WERI-Rb-1 (cell line): ENCODE measurements around the gene CUX1.

Experiments used
- DNase-seq: peaks from one replicate; pipeline ENCODE4 v3.0.0-alpha.2; 2020
- H3K27ac ChIP-seq: fragments of 250-450 bp; sonication (Bioruptor Pico); 2 replicates; pipeline ENCODE4 v1.5.1; 2020; ENCODE audit warnings: mild to moderate bottlenecking, moderate library complexity
- H3K27me3 ChIP-seq: fragments of 250-450 bp; sonication (Bioruptor Pico); 2 replicates; pipeline ENCODE4 v1.5.1; 2021; ENCODE audit warnings: mild to moderate bottlenecking, low read depth, moderate library complexity; ENCODE audit not compliant: insufficient read depth, severe bottlenecking
- H3K36me3 ChIP-seq: fragments of 250-450 bp; sonication (Bioruptor Pico); 2 replicates; pipeline ENCODE4 v1.5.1; 2020; ENCODE audit warnings: mild to moderate bottlenecking, moderate library complexity
- H3K4me3 ChIP-seq: 2 replicates; pipeline ENCODE4 v1.5.1; 2011; ENCODE audit warnings: low read depth, mild to moderate bottlenecking, control low read depth, low read length
- H3K9me3 ChIP-seq: fragments of 250-450 bp; sonication (Bioruptor Pico); 2 replicates; pipeline ENCODE4 v1.5.1; 2021; ENCODE audit warnings: mild to moderate bottlenecking, moderate library complexity; ENCODE audit not compliant: severe bottlenecking
- CTCF ChIP-seq: IDR thresholded peaks from 2 replicates; pipeline ENCODE4 v1.5.1; 2011; ENCODE audit warnings: low read depth, mild to moderate bottlenecking, control low read depth, inconsistent platforms, low read length

The CUX1 gene

DNA sequence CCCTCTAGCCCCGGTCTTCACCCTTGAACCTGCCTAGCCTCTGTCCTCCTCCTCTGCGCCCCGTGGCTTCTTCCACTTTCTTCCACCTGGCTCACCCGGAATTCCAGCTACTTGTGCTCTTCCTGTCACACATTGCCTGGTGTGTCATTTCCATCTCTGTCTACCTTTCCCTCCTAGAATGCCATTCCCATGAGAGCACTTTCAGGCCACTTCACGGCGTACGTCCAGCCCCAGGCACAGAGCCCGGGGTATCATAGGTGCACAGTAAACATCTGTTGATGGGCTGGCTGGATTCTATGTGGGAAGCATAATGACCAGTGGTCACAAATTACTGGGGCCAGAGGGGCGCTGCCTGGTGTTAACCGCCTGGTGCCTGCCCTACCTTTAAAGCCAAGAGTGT, 161.3 kb downstream of the CUX1 start:
- H3K27ac ChIP-seq: no peak overlapping the region
- no peak for DNase-seq

DNA sequence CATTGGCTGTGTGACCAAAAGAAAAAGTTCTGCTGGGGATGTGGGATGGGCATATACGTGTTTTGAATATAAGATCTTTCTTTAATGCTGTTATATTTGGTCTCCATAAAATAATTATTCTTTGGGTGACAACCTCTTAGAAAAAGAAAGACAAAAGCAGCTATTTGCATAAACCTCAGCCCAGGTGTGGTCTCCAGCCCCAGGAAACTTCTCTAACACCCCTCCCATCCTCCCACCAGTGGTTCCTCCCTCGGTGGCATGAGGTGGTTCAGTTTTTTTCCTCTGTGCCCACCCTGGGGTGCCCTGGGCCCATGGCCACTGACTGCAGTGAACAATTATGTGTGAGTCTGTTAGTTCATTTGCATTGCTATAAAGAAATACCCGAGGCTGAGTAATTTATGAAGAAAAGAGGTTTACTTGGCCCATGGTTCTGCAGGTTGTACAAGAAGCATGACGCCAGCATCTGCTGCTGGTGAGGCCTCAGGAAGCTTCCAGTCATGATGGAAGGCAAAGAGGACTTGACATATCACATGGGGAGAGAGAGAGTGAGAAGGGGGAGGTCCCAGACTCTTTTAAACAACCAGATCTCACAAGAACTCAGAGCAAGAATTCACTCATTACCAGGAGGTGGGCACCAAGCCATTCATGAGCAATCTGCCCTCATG, 165.9 kb downstream of the CUX1 start:
- no peak overlapping the region for H3K27ac ChIP-seq
- peaks cover 2% of the 10 kb centered on the region for H3K9me3 ChIP-seq
- no peak for TF ChIP-seq CTCF
- no peak for DNase-seq
- no peak overlapping the region for H3K4me3 ChIP-seq
- no peaks in the 10 kb centered on the region for H3K36me3 ChIP-seq
- no peaks in the 10 kb centered on the region for H3K27me3 ChIP-seq

More for the DNA sequence above, 161.3 kb downstream of the CUX1 start:
- TF ChIP-seq CTCF: no peak
- H3K36me3 ChIP-seq: no peaks in the 10 kb centered on the region
- peaks cover 2% of the 10 kb centered on the region for H3K9me3 ChIP-seq
- no peaks in the 10 kb centered on the region for H3K27me3 ChIP-seq
- H3K4me3 ChIP-seq: no peak overlapping the region

DNA sequence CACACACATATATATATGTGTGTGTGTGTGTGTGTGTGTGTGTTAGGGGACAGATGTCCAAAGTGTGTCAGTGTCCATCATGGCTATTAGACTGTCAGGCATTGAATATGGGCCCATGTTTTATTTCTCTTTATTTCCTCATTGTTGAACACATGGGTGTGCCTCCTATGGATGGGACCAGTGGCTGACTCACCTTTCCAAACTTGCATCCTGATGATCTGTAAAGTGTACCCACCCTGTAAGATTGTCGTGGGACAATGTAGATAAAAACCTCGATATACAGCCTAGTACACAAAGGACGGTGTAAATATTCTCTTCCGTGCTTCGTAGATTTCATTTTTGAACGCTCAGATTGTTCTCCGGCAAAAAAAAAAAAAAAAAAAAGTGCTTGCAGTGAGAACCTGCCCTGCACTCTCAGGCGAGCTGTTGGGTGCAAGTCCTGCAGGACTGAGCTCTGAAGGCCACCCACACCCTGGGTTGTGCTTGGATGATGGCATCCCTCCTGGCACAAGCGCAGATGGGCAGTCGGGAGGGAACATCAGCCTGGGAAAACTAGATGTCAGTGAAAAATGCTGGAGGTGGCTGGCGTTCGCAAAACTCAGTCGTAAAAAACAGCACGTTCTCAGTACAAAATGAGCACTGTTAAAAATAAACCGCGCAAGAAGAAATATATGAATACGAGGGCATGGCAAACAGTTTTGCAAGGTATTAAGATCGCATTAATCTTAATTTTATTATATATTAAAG, 166.9 kb downstream of the CUX1 start:
- H3K4me3 ChIP-seq: no peak overlapping the region
- peaks cover 2% of the 10 kb centered on the region for H3K9me3 ChIP-seq
- DNase-seq: no peak
- no peak overlapping the region for H3K27ac ChIP-seq
- no peaks in the 10 kb centered on the region for H3K36me3 ChIP-seq
- no peak for TF ChIP-seq CTCF
- no peaks in the 10 kb centered on the region for H3K27me3 ChIP-seq

DNA sequence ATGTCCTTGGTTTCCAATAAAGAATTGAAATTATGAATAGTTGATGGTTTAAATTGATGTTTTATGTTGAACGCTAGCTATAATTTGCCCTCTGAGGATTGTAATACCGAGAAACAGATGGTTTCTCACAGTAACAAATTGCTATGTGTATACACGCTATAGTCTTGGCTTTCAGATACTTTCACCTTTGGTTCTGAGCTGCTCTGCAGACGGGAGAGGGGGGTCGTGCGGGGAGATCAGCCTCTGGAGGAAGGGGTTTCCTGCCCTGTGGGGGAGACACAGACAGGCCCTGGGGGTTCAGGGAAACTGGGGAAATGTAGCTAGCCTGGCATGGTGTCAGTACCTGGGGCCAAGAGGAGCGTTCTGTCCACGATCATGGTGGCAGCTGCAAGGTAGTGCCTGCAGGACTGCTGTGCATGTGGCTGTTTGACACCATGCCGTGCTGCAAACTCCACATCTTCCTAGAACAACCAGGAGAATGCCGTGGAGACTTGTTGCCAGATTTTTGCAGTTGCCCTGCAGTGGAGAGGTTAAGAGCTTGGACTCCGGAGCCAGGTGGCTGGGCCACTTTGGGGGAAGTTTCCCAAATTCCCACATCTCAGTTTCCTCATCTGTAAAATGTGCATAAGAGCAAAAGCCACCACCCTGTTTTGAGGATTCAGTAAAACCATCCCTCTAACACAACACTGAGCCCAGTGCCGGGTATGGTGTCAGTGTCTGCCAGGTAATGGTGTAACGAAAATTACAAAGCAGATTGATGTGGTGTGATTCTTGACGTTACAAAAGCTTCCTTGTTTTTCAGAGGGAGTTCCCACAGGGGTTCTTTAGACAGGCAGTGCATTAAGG, 167.9 kb downstream of the CUX1 start:
- Histone ChIP-seq H3K36me3 (no peaks in the 10 kb centered on the region), H3K27me3 (no peaks in the 10 kb centered on the region), H3K27ac (no peak overlapping the region), H3K9me3 (peaks cover 2% of the 10 kb centered on the region), H3K4me3 (no peak overlapping the region)
- no peak for DNase-seq
- TF ChIP-seq CTCF: no peak

- Histone ChIP-seq H3K9me3 (peaks cover 2% of the 10 kb centered on the region), H3K27ac (no peak overlapping the region), H3K27me3 (no peaks in the 10 kb centered on the region), H3K36me3 (no peaks in the 10 kb centered on the region), H3K4me3 (no peak overlapping the region)
- no peak for TF ChIP-seq CTCF
- DNase-seq: no peak
Observed at GRCh38 chr7:101985903-101986734, 168.7 kb downstream of the CUX1 start.
